ENCODE results near the gene TM7SF3.

TM7SF3 gene

GRCh38 chr12:27003421-27004381 lies 10.5 kb downstream of the TM7SF3 start:
- Mint-ChIP-seq H3K36me3 (peaks cover 16% of the 10 kb centered on the region), H3K4me1 (peaks cover 12% of the 10 kb centered on the region), H3K27ac (no peak overlapping the region), H3K4me3 (no peak overlapping the region), H3K9me3 (no peaks in the 10 kb centered on the region)
- DNase-seq (ENCODE audit: low spot score in 2 of 2) (no peak), ATAC-seq (no peak)

GRCh38 chr12:27002141-27002540 lies 12.0 kb downstream of the TM7SF3 start:
- H3K9me3 Mint-ChIP-seq = no peaks in the 10 kb centered on the region
- peaks cover 12% of the 10 kb centered on the region for H3K4me1 Mint-ChIP-seq
- H3K36me3 Mint-ChIP-seq = peaks cover 22% of the 10 kb centered on the region
- no peak overlapping the region for H3K27ac Mint-ChIP-seq
- ATAC-seq (no peak), DNase-seq (ENCODE audit: low spot score in 2 of 2) (no peak)
- no peak overlapping the region for H3K4me3 Mint-ChIP-seq

- Mint-ChIP-seq H3K27ac (no peak overlapping the region), H3K4me3 (no peak overlapping the region), H3K9me3 (no peaks in the 10 kb centered on the region), H3K4me1 (peaks cover 12% of the 10 kb centered on the region), H3K36me3 (peaks cover 22% of the 10 kb centered on the region)
- ATAC-seq = no peak
- DNase-seq (ENCODE audit: low spot score in 2 of 2) = no peak
Measured at GRCh38 chr12:27001663-27002062, 12.5 kb downstream of the TM7SF3 start.

GRCh38 chr12:27000961-27001360 lies 13.2 kb downstream of the TM7SF3 start:
- no peaks in the 10 kb centered on the region for H3K9me3 Mint-ChIP-seq
- no peak for DNase-seq (ENCODE audit: low spot score in 2 of 2)
- no peak for ATAC-seq
- H3K4me1 Mint-ChIP-seq = peaks cover 12% of the 10 kb centered on the region
- H3K4me3 Mint-ChIP-seq = no peak overlapping the region
- H3K27ac Mint-ChIP-seq = no peak overlapping the region
- peaks cover 25% of the 10 kb centered on the region for H3K36me3 Mint-ChIP-seq

GRCh38 chr12:26997003-26997402 lies 17.2 kb downstream of the TM7SF3 start:
- no peaks in the 10 kb centered on the region for H3K9me3 Mint-ChIP-seq
- H3K36me3 Mint-ChIP-seq = peaks cover 55% of the 10 kb centered on the region
- H3K4me1 Mint-ChIP-seq = peaks cover 10% of the 10 kb centered on the region
- no peak overlapping the region for H3K4me3 Mint-ChIP-seq
- DNase-seq (ENCODE audit: low spot score in 2 of 2) (no peak), ATAC-seq (no peak)
- H3K27ac Mint-ChIP-seq = no peak overlapping the region

- H3K36me3 Mint-ChIP-seq = peaks cover 51% of the 10 kb centered on the region
- H3K4me1 Mint-ChIP-seq = peaks cover 1% of the 10 kb centered on the region
- ATAC-seq (no peak), DNase-seq (ENCODE audit: low spot score in 2 of 2) (no peak)
- H3K27ac Mint-ChIP-seq = no peak overlapping the region
- H3K9me3 Mint-ChIP-seq = no peaks in the 10 kb centered on the region
- H3K4me3 Mint-ChIP-seq = no peak overlapping the region
Measured at GRCh38 chr12:26995706-26996105, 18.5 kb downstream of the TM7SF3 start.

GRCh38 chr12:26994109-26994508 lies 20.1 kb downstream of the TM7SF3 start:
- H3K27ac Mint-ChIP-seq = no peak overlapping the region
- ATAC-seq (no peak), DNase-seq (ENCODE audit: low spot score in 2 of 2) (no peak)
- H3K4me3 Mint-ChIP-seq = no peak overlapping the region
- H3K4me1 Mint-ChIP-seq = peaks cover 6% of the 10 kb centered on the region
- peaks cover 43% of the 10 kb centered on the region for H3K36me3 Mint-ChIP-seq
- no peaks in the 10 kb centered on the region for H3K9me3 Mint-ChIP-seq

GRCh38 chr12:26991826-26992225 lies 22.4 kb downstream of the TM7SF3 start:
- ATAC-seq (no peak), DNase-seq (ENCODE audit: low spot score in 2 of 2) (no peak)
- Mint-ChIP-seq H3K9me3 (no peaks in the 10 kb centered on the region), H3K4me3 (no peak overlapping the region), H3K27ac (no peak overlapping the region), H3K4me1 (peaks cover 6% of the 10 kb centered on the region), H3K36me3 (peaks cover 52% of the 10 kb centered on the region)

- peaks cover 6% of the 10 kb centered on the region for H3K9me3 Mint-ChIP-seq
- H3K27ac Mint-ChIP-seq = peak overlapping the region; percentile 4
- ATAC-seq (no peak), DNase-seq (ENCODE audit: low spot score in 2 of 2) (no peak)
- H3K4me1 Mint-ChIP-seq = peaks cover 7% of the 10 kb centered on the region
- H3K36me3 Mint-ChIP-seq = peaks cover 38% of the 10 kb centered on the region
- H3K4me3 Mint-ChIP-seq = no peak overlapping the region
Measured at GRCh38 chr12:26989873-26990272, 24.3 kb downstream of the TM7SF3 start.

- Mint-ChIP-seq H3K36me3 (peaks cover 33% of the 10 kb centered on the region), H3K4me3 (no peak overlapping the region), H3K9me3 (peaks cover 6% of the 10 kb centered on the region), H3K4me1 (peaks cover 14% of the 10 kb centered on the region), H3K27ac (peak overlapping the region; percentile 16)
- ATAC-seq = no peak
- DNase-seq (ENCODE audit: low spot score in 2 of 2) = no peak
Measured at GRCh38 chr12:26988703-26989102, 25.5 kb downstream of the TM7SF3 start.

GRCh38 chr12:26987634-26988424 lies 26.4 kb downstream of the TM7SF3 start:
- ATAC-seq (no peak), DNase-seq (ENCODE audit: low spot score in 2 of 2) (no peak)
- Mint-ChIP-seq H3K4me3 (no peak overlapping the region), H3K36me3 (peaks cover 31% of the 10 kb centered on the region), H3K4me1 (peaks cover 14% of the 10 kb centered on the region), H3K27ac (no peak overlapping the region), H3K9me3 (peaks cover 6% of the 10 kb centered on the region)

GRCh38 chr12:26982866-26983265 lies 31.3 kb downstream of the TM7SF3 start:
- Mint-ChIP-seq H3K4me1 (peaks cover 14% of the 10 kb centered on the region), H3K4me3 (no peak overlapping the region), H3K9me3 (peaks cover 6% of the 10 kb centered on the region), H3K36me3 (peaks cover 39% of the 10 kb centered on the region), H3K27ac (peak overlapping the region; percentile 46)
- ATAC-seq = no peak
- DNase-seq (ENCODE audit: low spot score in 2 of 2) = no peak

- no peaks in the 10 kb centered on the region for H3K9me3 Mint-ChIP-seq
- H3K36me3 Mint-ChIP-seq = peaks cover 49% of the 10 kb centered on the region
- no peak for DNase-seq (ENCODE audit: low spot score in 2 of 2)
- H3K4me3 Mint-ChIP-seq = no peak overlapping the region
- no peak for ATAC-seq
- peaks cover 12% of the 10 kb centered on the region for H3K4me1 Mint-ChIP-seq
- peak overlapping the region; percentile 33 for H3K27ac Mint-ChIP-seq
Measured at GRCh38 chr12:26979733-26980132, 34.5 kb downstream of the TM7SF3 start.

- H3K36me3 Mint-ChIP-seq = peaks cover 54% of the 10 kb centered on the region
- H3K4me1 Mint-ChIP-seq = peaks cover 6% of the 10 kb centered on the region
- no peak for ATAC-seq
- H3K4me3 Mint-ChIP-seq = no peak overlapping the region
- no peak for DNase-seq (ENCODE audit: low spot score in 2 of 2)
- no peaks in the 10 kb centered on the region for H3K9me3 Mint-ChIP-seq
- H3K27ac Mint-ChIP-seq = peak overlapping the region; percentile 33
Measured at GRCh38 chr12:26978801-26979200, 35.4 kb downstream of the TM7SF3 start.

- DNase-seq (ENCODE audit: low spot score in 2 of 2) (no peak), ATAC-seq (no peak)
- Mint-ChIP-seq H3K27ac (no peak overlapping the region), H3K9me3 (no peaks in the 10 kb centered on the region), H3K4me1 (peaks cover 10% of the 10 kb centered on the region), H3K4me3 (no peak overlapping the region), H3K36me3 (peaks cover 45% of the 10 kb centered on the region)
Measured at GRCh38 chr12:26976687-26977086, 37.5 kb downstream of the TM7SF3 start.

All from stimulated activated effector memory CD8-positive, alpha-beta T cell treated with anti-CD3 and anti-CD28 coated beads, Interleukin-12 subunit alpha, Interleukin-12 subunit beta, amount 100 ng/mL, for 72 hours (primary cell).